LoVo (cell line): ENCODE results near the gene KCNK7.
A peak's percentile ranks its signal among the peaks of the same experiment; 100 is the strongest.
"Not testable (repeated sequence)": the region's sequence is repeated elsewhere in the genome, so short reads cannot be mapped to it uniquely, and the experiment has no call there.

Experiments
- DNase-seq: peaks from one replicate; pipeline ENCODE4 v3.0.0-alpha.2; 2016; ENCODE audit warnings: low spot score

Gene KCNK7

GRCh38 chr11:65572356-65573051 lies 23.1 kb downstream of the KCNK7 start, which contains the start of gene FAM89B:
TSS of gene FAM89B (plus strand) at chr11:65572538. CDS start at chr11:65572670, 132 bp downstream.
- DNase-seq = peak; percentile 79

GRCh38 chr11:65571940-65572339 lies 23.7 kb downstream of the KCNK7 start:
- DNase-seq = no peak

- DNase-seq = no peak
Measured at GRCh38 chr11:65571420-65571819, 24.2 kb downstream of the KCNK7 start.

DNA sequence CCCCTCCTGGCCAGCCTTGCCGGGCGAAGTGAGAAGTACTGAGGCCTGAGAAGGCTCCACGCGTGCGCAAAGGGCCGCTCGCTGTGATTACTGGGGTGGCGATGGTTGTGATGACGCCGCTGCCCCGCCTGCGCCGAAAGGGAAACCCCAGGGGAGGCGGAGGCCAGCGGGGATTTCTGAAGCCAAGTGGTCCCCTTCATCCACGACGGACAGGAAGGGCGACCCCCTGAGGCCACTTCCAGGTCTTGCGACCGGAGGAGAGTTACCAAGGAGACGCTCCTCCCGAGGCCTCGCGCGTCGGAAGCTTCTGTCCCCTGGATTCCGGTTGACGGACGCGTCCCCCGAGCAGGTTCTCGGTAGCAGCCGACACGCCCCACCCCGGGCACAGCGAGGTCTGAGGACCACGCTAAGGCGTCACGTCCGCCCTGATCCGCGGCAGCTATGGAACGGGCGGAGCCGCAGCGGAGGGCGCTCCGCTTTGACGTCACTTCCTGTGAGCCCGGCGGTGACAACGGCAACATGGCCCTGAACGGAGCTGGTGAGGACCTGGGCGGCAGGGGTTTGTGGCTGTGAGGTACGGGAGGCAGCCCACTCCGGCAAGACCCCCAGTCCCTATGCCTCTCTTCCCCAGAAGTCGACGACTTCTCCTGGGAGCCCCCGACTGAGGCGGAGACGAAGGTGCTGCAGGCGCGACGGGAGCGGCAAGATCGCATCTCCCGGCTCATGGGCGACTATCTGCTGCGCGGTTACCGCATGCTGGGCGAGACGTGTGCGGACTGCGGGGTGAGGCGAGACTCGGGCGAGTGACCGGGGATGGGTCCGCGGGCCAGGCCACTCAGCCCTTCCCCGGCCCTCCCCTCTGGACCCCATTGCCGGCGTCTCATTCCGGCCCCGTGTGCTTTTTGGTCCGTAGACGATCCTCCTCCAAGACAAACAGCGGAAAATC lies 25.4 kb downstream of the KCNK7 start, which contains the start of gene ZNRD2:
Gene ZNRD2, plus strand, starts transcription at position 505 of the 946 bp plus-strand sequence. Its CDS starts 15 bp downstream, at position 520.
- DNase-seq = peak; percentile 95

DNA sequence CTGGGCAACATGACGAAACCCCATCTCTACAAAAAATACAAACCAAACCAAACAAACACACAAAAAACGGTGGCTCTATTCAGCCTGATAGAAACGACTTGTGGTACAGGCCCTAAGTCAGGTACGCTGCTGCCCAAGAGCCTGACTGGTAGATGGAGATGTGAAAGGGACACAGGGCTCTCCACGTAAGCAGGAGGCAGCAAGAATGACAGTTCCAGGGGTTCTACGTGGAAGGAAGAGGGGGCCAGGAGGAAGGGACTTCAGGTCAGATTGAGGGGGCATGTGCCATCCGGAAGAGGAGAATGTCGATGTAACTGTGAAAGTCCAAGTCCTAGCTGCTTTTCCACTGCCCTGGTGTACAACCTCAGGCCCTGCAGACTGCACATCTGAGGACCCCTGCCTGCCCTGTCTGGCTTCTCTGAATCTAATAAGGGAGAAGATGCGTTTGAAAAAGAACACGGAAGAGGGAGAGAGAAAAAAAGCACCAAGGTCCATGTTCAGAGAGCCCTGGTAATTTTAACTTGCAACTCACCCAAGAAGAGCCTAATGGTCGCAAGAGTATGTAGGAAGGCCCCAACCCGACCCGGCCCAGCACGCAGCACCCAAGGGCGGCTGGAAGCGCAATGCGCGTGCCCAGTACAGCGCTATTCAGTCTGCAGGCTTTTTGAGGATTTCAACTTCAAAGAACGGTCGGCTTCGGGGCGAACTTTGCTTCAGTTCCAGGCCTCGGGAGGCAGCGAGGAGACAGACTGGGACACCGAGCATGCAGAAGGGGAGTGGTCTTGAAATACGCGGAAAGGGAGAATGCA lies 26.2 kb downstream of the KCNK7 start:
- no peak for DNase-seq

DNA sequence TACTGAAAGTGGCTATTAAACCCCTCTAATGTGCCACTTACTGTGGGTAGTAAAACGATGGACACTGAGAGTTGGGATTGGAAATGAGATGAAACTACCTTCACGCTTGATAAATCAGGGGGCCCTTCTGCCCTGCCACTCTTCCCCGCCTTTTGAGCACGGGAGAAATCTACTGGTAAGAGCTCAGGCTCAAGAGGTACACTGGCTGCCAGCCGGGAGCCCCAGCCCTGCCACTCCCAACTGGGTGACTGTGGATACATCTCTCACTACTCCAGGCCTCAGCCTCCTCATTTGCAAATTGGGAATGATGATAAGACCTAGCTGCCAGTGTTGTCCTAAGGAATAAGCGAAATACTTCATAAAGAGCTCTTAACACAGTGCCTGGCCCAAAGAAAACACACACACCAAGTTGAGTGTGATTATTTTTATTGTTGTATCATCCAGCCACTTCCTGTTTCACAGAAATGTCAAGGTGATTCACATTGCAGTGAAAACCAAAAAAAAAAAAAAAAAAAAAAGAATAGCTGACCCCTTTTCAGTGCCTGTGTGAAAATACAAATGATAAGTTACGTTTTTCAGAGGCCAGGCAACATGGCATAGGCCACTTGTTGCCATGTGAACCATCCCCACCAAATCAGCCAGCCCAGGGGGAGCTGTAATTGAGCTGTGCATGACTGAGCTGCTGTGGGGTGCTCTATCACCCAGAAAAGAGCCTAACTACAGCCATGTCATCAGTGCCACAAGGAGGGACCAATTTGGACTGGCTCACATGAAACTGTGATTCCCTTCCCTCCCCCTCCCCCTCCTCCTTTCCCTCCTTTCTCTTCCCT lies 29.8 kb downstream of the KCNK7 start:
- no peak for DNase-seq

- not testable (repeated sequence) for DNase-seq
Measured at GRCh38 chr11:65564879-65565559, 30.6 kb downstream of the KCNK7 start.

DNA sequence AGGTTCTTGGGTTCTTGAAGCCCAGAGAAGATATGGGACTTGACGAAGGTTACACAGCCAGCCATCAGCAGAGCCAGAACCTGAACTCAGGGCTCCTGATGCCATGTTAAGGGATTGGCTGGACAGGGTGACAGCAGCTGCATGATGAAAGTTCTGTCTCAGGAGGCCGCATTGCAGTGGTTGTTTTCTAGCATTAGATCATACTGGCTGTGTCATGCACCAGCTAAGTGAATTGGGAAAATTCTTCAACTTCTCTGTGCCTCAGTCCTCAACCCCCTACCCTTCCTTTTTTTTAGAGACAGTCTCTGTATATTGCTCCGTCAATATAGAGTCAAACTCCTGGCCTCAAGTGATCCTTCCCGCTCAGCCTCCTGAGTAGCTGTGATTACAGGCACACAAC lies 32.0 kb downstream of the KCNK7 start:
- no peak for DNase-seq

DNA sequence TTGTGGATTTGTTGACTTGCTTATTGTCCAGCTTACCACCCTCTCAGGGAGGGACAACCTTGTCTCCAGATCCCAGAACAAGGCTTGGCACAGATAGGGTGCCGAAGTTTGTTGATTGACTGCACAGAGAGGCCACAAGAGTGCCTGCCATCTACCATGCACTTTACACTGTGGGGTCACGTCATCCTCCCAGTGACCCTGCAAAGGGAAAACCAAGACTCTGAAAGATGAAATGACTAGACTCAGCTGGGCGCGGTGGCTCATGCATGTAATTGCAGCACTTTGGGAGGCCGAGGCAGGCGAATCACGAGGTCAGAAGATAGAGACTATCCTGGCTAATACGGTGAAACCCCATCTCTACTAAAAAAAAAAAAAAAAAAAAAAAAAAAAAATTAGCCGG lies 32.8 kb downstream of the KCNK7 start:
- no peak for DNase-seq

GRCh38 chr11:65562020-65562419 lies 33.6 kb downstream of the KCNK7 start:
- DNase-seq = no peak

DNA sequence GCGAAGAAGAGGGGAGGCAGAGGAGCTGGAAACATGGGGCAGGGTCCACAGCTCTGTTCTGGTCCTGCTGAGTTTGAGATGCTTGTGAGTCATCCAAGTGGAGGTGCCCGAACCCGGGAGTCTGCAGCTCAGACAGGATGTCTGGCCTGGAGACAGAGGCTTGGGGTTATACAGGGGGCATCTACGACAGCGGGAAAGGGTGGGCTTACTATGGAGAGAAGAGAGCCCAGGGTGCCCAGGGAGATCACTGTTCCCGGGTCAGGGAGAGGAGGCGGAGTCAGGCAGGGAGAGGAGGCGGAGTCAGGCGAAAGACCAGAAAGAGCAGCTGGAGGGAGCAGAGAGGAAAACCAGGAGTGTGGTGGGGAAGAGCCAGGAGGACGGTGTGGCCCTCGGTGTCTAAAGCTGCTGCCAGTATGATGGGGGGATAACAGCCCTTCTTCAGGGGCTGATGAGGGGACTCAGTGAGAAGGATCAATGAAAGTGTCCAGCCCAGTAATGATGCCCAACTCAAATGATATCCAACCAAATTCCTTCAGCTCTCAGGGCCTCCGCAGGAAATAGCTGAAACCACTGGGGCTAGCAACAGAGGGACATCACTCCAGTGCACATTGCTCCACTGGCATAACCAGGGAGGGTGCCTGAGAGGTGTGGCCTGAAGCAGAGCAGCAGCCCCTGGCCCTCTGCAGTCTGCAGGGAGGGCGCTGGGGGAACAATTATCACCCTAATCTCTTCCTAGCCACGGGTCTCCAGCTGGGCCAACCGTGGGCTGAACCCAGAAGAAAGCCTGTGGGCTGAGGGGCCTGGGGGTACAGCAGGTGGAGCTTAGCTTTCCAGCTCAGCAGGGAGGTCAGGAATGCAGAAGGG lies 34.8 kb downstream of the KCNK7 start:
- DNase-seq = no peak

DNA sequence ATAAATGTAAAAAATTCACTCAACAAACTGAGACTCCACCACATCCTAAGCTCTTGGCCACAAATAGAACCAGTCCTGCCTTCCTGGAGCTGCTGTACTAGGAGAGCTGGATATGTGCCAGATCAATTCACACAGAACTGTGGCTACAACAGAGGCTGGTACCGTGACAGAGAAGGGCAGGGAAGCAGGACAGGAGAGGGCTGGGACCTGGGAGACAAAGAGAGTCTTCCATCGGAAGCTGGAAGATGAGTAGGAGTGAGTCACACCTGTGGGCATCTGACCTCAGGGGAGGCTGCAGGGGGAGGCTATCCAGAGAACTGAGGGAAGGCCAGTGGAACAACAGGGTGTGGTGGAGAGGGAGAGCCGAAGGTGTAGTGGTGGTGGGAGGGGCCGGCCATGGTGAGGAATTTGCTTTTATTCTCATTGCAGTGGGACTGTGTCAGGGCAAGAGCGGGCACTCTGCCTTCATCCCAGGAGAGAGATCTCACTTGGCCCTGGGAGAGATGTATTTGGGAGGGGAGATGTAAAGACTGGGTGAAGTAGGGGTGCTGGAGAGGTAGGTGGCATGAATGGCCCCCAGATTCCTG lies 35.6 kb downstream of the KCNK7 start:
- peak; percentile 82 for DNase-seq

- DNase-seq = no peak
Measured at GRCh38 chr11:65559535-65559934, 36.1 kb downstream of the KCNK7 start.

DNA sequence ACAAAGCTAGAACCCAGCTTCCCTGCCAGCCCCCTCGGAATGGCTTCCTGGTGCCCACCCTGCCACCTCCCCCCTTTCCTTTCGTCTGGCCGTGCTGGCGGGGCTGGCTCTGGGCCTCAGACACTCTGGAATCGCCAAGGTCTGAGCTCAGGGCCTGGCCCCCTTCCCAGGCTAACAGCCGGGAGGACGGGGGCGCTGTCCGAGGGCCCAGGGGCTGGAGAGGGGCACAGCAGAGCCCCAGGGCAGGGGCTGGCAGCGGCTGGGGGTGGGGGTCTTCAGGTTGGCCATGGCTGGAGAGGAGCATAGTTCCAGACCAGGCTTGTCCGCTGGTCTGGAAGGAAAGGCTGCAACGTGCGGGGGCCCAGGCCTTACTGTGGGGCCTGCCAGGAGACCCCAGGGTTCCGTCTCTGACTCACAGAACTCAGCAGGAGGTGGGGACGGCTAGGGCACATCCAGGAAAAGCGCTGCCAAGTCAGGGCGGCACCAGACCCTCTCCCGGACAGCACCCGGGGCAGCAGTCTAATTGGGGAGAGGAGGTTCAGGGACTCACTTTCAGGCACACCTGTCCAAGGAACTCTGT lies 36.6 kb downstream of the KCNK7 start:
- DNase-seq = no peak

DNA sequence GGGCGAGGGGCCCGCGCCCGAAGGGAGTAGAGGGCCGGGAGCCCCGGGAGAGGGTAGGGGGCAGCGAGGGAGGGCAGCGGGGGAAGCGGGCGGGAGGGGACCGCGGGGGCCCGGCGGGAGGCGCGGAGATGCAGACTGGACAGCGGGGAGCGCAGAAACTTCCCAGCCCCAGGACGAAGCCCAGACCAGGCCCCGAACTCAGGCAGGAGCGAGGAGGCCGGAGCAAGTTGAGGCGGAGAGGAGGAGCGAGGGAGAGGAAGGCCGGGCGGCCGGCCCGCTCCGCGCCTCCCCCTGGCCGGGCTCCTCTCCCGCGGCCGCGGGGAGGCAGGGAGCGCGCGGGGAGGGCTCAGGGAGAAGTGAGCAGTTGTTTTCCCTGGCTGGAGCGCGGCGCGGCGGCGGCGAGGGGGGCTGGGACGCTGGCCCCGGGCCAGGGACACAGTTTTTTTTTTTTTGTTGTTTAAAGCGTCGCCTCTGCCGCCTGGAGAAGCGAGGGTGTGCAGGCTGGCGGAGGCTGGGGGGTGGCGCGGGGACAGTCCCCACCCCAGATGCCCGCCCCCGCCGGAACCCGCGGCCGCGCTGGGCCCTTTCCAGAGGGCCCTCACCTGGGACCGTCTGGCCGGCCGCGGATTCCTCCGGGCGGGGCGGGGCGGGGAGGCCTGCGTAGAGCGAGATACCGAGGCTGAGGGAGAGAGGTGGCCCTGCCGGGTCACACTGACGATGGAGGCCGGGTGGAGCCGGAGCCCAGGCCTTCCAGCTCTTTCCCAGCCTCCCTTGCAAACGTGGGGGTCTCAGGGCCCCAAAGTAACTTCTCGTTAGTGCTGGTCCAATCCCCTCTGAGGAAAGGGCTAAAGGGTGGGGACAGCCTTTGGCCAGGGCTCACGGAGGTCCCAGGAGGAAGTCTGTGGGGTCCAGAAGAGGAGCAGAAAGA lies 37.3 kb downstream of the KCNK7 start, which contains the start of gene LTBP3:
Gene LTBP3, minus strand, starts transcription at position 358 of the 928 bp plus-strand sequence. CDS start 400 bp downstream, outside the sequence.
- peak; percentile 50 for DNase-seq

GRCh38 chr11:65557280-65558001 lies 38.2 kb downstream of the KCNK7 start:
- no peak for DNase-seq
